SK-N-SH (cell line): ENCODE data around the gene SPIRE2.

Source experiments
- CTCF ChIP-seq: fragments of 200-600 bp; sonication (generic); IDR thresholded peaks from 2 replicates; pipeline ENCODE4 v1.6.1; 2017; ENCODE audit warnings: antibody characterized with exemption, mild to moderate bottlenecking, moderate library complexity
- POLR2AphosphoS5 ChIP-seq: IDR thresholded peaks from 2 replicates; pipeline ENCODE4 v1.6.1; 2012; ENCODE audit warnings: low read depth, low read length
- RFX5 ChIP-seq: IDR thresholded peaks from 2 replicates; pipeline ENCODE4 v1.6.1; 2012; ENCODE audit warnings: mild to moderate bottlenecking, improper control_type of control experiment, low read length
- USF2 ChIP-seq: fragments of 150-350 bp; IDR thresholded peaks from 2 replicates; pipeline ENCODE4 v1.6.1; 2017; ENCODE audit warnings: antibody characterized with exemption, low read length, low read depth, borderline replicate concordance
- TF ChIP-seq, protein P1 (sequence below): IDR thresholded peaks from 2 replicates; pipeline ENCODE4 v1.6.1; 2012; ENCODE audit warnings: mild to moderate bottlenecking, low read depth, low read length, moderate library complexity

- TF ChIP-seq, protein P1, sequence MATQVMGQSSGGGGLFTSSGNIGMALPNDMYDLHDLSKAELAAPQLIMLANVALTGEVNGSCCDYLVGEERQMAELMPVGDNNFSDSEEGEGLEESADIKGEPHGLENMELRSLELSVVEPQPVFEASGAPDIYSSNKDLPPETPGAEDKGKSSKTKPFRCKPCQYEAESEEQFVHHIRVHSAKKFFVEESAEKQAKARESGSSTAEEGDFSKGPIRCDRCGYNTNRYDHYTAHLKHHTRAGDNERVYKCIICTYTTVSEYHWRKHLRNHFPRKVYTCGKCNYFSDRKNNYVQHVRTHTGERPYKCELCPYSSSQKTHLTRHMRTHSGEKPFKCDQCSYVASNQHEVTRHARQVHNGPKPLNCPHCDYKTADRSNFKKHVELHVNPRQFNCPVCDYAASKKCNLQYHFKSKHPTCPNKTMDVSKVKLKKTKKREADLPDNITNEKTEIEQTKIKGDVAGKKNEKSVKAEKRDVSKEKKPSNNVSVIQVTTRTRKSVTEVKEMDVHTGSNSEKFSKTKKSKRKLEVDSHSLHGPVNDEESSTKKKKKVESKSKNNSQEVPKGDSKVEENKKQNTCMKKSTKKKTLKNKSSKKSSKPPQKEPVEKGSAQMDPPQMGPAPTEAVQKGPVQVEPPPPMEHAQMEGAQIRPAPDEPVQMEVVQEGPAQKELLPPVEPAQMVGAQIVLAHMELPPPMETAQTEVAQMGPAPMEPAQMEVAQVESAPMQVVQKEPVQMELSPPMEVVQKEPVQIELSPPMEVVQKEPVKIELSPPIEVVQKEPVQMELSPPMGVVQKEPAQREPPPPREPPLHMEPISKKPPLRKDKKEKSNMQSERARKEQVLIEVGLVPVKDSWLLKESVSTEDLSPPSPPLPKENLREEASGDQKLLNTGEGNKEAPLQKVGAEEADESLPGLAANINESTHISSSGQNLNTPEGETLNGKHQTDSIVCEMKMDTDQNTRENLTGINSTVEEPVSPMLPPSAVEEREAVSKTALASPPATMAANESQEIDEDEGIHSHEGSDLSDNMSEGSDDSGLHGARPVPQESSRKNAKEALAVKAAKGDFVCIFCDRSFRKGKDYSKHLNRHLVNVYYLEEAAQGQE: no peak
- TF ChIP-seq RFX5 (no peak), USF2 (no peak), CTCF (no peak), POLR2AphosphoS5 (no peak)
Measured at GRCh38 chr16:89899879-89900481, 71.7 kb downstream of the SPIRE2 start.
